NCI-H510A (cell line): ENCODE results near the gene EEF1AKMT1.
A peak's percentile ranks its signal among the peaks of the same experiment; 100 is the strongest.

ENCODE experiments used
- DNase-seq: peaks from one replicate; lab custom pipeline; 2025; lab: John Stamatoyannopoulos, UW

Gene EEF1AKMT1, protein sequence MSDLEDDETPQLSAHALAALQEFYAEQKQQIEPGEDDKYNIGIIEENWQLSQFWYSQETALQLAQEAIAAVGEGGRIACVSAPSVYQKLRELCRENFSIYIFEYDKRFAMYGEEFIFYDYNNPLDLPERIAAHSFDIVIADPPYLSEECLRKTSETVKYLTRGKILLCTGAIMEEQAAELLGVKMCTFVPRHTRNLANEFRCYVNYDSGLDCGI

DNA sequence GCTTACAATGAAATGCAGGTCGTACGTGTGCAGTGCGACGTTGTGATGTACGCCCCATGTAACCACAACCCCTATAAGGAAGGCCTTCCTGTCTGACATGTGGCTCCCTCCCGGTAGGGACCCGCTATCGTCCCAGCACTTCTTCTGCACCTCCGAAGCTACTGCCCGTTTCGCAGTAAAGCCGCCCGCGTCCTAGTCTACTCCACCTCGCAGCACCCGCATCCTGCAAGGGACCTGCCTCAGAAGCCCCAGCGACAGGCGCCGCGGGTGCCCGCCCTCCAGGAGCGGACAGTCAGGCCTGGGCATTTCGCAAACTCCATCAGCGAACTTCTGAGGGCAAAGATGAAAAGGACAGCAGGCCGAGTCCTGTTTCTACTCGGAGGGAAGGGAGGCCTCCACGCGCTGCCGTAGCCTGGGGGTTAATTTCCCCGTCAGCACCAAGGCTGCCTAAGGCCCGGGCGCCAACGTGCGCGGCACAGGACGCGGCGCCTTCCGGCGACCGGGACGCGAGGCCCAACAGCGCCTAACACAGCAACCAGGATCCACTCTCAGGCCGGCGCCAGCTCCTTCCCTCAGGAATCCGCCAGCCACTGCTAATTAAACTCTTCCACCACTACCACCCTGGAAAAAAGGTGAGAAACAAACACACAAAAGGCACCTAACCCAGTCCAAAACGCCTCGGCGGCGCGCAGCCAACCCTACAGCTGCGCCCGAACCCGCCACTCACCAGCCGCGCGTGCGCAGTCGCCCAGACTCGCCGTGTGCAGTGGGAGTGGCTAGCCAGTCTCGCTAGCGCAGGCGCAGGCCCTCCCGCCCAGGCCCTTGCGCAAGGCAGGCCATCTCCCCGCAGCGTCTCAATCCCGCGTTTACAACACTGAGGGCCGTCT is at the start of gene EEF1AKMT1:
Gene EEF1AKMT1, minus strand, starts transcription at position 768 of the 887 bp plus-strand sequence. CDS start 16,363 bp downstream, outside the sequence.
- peak; percentile 69 for DNase-seq

DNA sequence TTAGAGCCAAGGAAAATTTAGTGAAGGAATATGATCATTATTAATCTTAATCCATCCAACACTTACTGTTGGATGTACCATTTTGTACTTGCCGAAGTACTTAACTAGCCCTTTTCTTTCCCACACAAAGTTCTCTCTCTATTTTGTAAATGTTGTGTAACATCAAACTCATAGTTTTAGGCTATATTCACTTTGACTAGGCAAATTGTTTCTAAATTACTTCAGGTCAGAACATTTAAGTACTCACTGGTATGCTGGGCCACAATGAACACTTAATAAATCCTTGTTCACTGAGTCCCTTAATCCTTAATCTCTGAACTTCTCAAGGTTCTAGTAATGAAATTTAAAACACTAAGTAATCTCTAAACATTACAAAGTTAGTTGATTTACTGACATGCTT is 49.3 kb upstream of the EEF1AKMT1 start:
- no peak for DNase-seq

DNA sequence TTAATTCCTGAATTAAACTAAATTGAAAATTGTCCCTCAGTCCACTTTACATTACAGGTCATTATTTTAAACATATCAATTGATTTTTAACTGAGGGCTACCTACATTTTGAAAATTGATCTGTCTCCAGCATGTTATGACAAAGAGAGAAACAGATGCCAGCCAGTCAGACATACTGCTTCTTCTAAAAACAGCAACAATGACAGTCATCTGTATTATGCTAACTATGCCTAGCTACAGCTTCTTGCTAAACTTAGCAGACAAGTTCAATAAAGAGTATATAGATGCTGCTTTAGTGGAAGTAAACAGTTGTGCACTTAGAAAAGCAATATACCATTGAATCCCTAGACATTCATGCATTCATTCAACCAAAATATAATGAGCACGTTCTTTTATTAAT is 48.6 kb upstream of the EEF1AKMT1 start:
- DNase-seq: no peak

DNA sequence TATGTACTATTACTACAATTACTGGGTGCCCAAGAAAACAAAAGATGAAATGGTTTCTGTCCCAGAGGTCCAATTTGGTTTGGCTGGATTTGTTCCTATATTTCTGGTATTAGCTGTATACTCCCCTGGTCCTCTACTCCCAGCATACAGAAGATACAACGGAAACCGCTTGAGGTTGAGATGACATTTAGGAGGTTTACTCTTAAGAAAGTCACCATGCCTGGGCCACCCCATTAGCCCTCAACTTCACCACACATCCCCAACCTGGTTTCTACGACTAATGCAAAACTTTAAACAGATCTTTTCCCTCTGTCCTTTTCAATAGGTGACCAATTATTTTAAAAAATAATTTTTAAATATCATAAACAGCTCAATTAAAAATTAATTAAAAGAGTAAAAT is 46.0 kb upstream of the EEF1AKMT1 start:
- DNase-seq: no peak

DNA sequence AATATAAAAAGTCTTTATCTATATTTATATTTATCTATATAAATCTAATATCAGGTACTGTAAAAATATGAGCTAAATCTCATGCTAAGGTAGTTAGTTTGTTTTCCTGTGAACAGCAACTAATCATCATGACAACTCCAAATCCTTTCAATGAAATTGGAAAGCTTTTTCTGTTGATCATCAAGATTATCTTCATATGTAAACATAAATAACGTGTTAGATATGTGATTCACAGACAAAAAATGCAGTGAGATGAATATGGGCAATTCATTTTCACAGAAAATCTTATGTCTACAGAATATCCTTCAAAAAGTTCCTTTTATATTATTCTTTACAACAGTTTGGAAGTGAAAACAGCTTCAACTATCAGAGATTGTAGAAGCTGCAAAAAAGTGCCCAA is 41.7 kb upstream of the EEF1AKMT1 start:
- no peak for DNase-seq

DNA sequence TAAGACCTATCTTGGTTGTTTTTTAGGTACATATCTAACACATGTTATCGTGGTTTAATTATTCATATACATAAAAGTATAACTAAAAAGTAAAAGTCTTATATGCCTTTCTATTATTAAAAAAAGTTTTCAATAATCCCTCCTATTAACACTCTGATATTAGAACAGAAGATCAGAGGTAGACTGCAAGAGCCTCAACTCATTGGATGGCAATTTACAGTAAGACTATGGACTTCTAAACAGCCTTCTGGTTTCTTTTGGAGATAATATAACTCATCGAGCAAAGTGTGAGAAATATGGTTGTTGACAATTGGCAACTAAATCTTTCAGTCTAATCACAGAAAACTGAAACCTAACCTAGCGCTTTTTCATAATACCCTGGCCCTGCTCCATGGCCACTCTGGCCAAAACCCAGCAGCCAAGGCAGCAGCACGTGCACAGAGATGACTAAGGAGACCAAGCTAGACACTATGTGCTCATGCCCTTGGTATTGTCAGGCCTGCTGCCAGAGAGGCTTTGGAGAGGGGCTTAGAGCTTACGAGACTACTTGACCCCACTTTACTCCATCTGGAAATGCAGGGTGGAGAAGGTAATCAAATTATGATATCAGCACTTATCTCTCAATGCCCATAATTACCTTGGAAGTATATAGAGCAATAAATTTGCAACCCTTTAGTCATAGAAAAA is 40.6 kb upstream of the EEF1AKMT1 start:
- DNase-seq: no peak

DNA sequence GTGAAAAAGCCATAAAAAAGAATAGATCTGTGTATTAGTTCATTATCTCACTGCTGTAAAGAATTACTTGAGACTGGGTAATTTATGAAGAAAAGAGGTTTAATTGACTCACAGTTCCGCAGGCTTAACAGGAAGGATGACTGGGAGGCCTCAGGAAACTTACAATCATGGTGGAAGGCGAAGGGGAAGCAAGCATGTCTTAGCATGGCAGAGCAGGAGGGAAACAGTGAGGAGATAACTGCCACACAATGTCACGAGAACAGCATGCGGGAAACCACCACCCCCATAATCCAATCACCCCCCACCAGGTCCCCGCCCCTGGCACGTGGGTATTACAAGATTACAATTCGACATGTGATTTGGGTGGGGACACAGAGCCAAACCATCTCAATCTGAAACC is 39.1 kb upstream of the EEF1AKMT1 start:
- no peak for DNase-seq

DNA sequence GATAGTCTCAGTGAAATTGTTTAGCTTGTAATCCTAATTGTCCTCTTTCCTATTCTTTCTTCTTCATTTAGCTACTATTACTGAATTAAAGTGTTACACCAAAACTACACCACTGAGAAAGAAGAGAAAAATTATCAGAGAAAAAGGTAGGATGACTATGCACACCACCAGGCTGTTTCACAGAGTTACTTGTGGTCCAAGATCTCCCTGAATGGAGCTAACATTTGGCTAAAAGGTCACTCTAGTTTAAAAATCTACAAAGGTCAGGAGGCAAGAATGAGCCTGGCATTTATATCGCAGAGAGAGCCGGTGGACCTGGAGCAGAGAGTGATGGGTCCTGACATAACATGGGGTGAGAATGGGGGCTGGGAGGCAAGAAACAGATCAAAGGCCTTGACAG is 37.0 kb upstream of the EEF1AKMT1 start:
- no peak for DNase-seq

DNA sequence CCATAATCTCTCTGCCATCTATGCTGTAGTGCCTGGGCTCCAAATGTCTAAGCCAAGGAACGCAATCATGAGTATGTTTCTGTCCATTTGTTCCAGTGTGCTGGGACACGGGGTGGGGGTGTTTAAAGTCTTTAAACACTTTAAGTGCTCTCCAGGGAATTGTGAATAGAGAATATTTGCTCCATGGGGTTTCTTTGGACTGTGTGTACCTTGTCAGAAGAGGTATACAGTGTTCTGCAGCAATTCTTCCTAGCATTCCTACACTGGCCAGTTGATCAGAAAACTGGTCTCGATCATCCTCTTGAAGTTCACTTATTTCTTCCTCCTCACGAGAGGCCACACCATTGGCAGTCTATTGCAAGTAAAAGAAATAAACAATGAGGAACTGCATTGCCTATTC is 35.1 kb upstream of the EEF1AKMT1 start:
- DNase-seq: no peak

DNA sequence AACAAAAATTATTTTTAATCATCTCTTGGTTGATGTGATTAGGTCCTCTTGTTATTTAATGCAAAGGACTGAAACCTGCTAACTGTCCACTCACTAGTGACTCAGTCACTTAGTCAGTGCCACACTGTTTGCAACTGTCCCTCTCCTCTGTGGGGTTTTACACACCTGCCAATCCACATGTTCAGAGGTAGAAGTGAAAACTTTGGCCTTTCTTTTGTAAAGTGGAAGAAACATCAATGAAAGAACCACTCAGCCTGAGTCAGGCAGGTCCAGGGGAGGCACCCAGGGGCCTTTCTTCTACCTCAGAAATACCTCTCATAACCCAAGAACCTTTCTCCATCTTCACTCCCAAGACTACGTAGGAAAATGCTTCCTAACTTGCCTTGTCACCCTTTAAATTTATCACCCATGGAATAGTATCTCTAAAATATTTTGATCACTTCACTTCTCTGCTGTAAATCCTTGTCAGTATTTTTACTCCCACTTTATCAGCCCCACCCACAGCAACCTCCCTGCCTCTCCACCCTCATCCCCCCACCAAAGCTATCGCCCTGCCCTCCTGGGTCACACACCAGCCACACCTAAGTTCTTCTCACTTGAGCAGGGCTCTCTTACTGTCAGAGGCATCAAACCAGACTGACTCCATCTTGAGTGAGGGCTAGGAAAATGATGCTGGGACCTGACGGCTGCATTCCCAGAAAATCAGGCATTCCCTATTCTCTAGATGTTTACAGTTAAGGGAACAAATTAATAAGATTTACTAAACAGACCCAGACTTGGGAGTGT is 29.6 kb upstream of the EEF1AKMT1 start:
- no peak for DNase-seq

DNA sequence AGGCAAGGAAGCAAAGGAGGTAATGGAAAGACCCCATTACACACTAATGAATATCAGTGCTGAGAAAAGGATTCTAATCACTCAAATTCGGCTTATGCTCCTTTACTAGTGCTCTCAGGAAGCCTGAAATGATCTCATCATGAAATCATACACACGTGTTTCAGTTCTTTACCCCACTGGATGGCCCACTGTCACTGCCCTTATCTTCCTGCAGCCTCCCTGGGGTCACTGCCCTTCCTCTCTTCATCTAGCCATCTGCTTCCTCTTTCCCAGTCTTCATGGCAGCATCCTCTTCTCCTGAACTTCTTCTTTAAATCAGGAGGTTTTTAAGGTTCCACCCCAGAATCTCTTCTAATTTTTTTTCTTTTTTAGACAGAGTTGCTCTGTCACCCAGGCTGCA is 27.9 kb upstream of the EEF1AKMT1 start:
- no peak for DNase-seq

DNA sequence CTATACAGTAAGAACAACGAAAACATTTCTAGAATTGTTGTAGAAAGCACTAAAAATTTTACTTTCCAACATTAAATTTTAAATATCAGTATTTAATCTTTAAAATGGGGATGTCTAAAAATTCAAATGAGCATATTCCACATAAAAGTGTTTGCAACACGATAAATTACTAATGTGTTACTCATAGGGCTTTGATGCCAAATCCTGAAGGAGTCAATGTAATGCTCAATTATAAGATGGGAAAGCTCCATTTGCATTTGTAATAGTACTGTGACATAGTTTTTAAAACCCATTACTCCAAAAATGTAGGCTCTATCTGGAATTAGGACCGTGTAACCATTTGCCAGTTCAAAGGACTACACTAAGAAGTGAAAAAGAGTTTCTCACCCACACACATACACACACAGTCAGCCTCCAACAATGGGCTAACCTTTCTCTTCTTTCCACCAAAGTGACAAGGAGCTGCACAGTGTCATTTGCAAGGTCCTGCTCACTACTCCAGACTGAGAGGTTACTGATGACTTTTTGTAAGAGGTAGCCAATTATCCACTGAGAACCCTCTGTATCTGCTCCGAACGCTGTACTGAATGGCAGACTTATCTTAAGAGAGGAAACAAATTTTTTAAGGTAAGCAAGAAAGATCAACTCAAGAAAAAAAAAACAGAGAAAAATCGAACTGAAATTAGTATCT is 26.1 kb upstream of the EEF1AKMT1 start:
- DNase-seq: no peak

DNA sequence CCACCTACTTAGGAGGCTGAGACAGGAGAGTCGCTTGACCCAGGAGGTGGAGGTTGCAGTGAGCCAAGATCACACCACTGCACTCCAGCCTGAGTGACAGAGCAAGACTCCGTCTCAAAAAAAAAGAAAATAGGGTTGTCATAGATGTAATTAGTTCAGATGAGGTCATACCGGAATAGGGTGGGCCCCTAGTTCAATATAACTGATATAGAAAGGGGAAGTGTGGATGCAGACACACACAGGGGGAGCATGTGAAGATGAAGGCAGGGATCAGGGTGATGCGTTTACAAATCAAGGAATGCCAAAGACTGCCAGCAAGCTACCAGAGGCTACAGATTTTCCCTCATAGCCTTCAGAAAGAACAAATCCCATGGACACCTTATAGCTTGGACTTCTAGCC is 24.3 kb upstream of the EEF1AKMT1 start:
- DNase-seq: no peak

DNA sequence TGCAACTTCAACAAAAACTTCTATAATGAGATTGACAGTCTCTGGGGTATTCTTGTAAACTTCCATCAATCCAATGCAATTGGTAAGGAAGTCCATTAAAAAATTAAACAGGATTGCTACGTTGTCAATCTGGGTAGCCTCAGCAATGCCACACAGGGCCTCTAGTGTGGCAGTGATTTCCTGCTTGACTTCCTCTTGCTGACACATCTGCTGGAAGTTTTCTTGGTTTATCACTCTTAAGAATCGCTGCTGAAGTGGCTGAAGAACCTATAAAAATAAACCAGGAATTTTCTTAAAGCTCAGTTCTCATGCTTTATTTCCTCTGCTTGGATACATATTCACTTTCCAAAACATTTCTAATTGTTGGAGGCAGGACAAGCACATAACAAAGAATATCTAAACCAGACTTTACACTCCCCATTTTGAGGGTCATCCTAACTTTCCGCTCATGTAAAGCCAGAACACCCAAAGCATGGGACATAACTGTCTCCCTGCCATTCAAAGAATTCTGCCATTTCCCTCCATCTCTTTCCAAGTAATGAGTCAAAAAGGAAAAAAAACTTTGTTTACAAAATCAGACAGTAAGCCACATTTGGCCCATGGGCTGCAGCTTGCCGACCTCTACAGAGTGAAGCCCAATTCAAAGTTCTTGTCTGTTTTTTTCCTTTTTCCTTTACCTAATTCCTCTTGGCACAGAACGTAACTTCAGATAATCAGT is 23.2 kb upstream of the EEF1AKMT1 start:
- no peak for DNase-seq

DNA sequence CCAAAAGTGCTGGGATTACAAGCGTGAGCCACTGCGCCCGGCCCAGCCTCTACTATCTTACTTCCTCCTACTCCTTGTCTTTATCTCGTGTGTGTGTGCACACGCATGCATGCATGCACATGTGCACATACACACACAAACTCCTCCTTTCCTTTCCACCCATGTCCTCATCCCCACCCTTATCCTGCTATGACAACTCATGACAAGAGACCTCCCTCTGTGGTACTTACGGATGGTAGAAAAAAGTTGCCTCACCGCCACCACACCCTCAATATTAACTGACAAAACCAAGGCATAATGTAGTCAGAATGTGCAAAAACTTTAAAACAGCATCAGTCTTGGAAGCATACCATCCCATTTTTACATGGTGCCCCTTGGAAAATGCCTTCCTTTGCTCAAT is 15.9 kb upstream of the EEF1AKMT1 start:
- DNase-seq: no peak

DNA sequence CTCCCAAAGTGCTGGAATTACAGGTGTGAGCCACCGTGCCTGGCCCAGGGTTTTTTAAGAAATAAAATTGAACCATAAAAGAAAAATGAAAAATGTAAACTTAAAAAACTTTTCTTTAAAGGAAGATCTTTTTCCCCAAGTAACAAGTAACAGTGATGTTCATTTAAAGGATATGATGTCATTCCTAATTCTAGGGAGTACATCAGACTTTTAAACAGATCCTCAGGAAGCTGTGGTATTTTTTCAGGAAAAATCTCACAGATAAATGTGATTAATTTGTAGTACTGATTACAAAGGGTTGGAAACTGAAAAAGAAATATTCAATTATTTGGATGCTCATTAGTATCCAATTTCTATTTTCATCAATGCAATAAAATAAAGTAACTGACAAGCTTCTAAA is 14.6 kb upstream of the EEF1AKMT1 start:
- DNase-seq: no peak

DNA sequence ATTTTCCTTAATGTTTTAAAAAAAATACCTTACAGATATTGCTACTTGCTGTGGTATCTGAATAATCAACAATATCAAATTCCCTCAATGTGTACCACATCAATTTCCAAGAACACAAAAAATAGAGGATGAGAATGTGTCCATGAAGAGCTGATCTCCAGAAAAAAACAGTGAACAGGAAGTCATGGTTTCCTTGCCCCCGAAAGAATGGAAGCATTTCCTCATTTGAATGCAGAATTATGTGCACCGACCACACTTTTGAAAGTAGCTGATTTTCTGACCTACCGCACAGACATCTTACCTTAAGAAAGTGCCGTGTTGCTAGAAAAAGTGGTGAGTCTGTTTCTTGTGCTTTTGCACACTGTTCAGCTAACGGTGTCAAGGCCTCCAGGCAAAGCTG is 13.4 kb upstream of the EEF1AKMT1 start:
- DNase-seq: no peak

DNA sequence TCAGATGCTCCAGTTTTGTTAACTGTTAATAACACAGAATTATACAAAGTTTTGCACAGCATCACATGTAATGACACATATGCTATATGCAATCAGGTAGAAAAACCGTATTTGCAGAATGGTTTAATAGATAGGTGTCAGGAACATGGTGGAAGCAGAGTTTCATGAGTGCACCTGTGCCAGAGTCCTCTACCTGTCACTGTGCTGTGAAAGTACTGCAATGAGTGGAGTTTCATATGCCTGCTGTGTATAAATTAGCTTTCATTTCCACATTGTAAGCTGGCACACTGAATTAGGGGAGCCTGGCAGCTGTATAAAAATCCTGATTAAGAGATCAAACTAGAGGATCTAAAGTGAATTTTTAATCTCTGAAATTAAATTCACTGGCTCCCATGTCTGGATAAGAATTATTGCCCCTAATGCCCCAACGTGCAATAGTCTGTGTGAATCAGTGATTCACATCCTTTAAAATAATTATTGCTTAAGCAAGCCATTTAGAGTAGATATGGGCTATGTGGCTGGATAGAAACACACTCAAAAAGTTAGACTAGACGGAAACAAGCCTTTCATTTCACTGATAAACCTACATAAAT is 8.5 kb upstream of the EEF1AKMT1 start:
- no peak for DNase-seq

DNA sequence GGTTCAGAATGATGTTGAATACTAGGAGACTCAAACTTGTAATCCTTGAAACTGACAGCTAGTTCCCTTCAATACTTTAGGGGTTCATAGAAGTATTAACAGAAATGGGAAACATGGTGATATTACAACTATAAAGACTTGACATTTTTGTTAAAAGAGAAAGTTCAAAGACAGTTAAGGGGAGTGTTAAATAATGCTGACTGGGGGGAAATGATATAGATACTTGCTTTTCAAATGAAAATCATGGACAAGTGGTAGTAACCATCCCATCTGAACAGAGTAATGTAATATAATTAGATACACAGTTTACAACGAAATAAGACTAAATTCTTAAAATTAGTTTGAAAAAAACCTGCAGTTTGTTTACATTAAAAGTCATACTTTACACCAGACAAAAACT is 6.6 kb upstream of the EEF1AKMT1 start:
- DNase-seq: no peak

DNA sequence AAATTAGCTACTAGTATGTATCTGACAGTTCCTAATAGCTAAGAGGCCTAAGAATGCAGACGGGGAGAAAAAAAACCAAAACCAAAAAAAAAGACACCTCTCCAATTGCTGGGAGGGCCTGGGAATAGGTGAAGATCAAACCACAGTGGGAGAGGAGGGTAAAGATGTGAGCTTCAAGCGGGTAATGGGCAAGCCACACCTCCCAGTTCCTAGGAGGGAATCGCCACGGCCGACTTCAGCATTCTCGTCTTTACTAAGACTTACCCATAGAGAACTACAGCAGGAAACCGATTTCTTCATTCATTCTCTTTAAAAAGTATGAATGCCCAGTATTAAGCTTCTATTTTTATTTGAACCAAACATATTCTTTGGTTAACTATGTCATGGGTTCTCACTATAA is 5.6 kb upstream of the EEF1AKMT1 start:
- no peak for DNase-seq

DNA sequence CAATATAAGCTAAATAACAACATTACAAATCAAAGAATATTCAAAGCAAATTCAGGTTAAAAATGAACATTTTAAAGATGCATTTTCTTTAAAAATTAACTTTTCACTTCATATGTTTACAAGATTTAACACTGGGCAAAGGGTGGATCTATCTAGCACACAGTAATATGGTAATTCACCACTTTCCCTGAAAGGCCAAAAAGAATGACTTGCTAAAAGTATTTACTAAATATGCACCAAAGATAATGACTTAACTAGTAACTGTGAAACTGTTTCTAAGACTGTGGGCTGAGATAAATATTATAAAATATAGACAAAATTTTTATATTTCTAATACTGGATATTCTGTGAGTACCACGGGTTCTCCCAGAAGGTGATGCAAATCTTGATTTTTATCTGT is 4.5 kb upstream of the EEF1AKMT1 start:
- no peak for DNase-seq
